ENCODE results near the gene LSS. TPM values are rescaled to one million over a fixed set of nuclear protein-coding genes. Genes with fewer than 3 reads are reported as not detected.
"Not testable (repeated sequence)": the region's sequence is repeated elsewhere in the genome, so short reads cannot be mapped to it uniquely, and the experiment has no call there.

LSS gene
- total RNA-seq, 1 donor from 2014 or later = 43.7 TPM

DNA sequence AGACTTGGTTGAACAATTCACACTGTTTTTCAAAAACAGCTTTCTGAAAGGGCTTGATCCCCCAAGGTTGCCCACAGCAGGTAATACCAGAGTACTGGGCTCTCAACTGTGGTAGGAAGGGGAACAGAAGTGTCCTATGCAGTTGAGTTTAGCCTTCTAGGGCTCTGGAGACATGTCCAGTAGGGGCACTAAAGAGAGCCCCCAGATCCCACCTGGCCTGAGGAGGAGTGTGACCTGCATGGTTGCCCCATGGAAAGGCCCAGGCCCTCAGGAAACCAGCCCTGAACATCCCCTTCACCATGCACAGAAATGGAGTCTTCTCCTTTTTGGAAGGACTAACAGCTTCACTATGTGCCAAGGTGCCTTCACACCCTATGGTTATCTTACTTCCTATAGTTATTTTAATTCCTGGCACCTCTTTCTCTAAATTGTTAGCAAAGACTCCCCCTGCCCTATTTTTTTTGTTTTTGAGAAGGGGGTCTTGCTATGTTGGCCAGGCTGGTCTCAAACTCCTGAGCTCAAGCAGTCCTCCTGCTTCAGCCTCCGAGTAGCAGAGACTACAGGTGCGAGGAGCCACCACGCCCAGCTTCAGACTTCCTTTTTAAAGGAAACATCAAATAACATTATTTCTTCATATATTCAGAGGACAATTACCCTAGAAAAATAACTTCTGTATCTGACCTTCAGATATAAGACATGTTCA is 16.8 kb upstream of the LSS start:
- TF ChIP-seq, protein P1, sequence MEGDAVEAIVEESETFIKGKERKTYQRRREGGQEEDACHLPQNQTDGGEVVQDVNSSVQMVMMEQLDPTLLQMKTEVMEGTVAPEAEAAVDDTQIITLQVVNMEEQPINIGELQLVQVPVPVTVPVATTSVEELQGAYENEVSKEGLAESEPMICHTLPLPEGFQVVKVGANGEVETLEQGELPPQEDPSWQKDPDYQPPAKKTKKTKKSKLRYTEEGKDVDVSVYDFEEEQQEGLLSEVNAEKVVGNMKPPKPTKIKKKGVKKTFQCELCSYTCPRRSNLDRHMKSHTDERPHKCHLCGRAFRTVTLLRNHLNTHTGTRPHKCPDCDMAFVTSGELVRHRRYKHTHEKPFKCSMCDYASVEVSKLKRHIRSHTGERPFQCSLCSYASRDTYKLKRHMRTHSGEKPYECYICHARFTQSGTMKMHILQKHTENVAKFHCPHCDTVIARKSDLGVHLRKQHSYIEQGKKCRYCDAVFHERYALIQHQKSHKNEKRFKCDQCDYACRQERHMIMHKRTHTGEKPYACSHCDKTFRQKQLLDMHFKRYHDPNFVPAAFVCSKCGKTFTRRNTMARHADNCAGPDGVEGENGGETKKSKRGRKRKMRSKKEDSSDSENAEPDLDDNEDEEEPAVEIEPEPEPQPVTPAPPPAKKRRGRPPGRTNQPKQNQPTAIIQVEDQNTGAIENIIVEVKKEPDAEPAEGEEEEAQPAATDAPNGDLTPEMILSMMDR (IDR thresholded peaks at IDR 0.05; ENCODE audit: insufficient read depth, low read length, severe bottlenecking) = no peak
- H3K27me3 ChIP-seq (ENCODE audit: control insufficient read depth, insufficient read depth, low read length) = no peaks in the 10 kb centered on the region
- DNase-seq (ENCODE audit: low read depth) (no peak), FAIRE-seq (no peak)
- H3K36me3 ChIP-seq (ENCODE audit: control insufficient read depth, insufficient read depth, low read length) = peaks cover 32% of the 10 kb centered on the region
- no peak overlapping the region for H3K4me3 ChIP-seq (ENCODE audit: low read depth, low read length)

DNA sequence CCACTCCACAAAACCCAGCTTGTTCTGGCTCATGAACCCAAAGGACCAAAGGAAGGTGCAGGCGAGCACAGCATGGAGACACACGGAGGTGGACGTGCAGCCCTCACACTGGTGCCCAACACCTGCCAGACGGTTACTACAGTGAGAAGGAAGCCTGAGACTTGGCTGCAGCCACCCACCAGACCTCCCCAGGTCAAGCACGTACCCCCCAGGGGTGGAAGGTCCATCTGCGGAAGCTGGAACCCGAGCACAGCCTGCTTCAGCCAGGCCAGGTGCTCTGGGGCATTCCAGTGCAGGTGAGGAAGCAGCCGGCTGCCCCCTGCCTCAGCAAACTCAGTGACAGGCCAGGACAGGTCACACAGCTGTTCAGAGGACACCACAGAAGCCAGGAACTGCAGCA is 16.0 kb upstream of the LSS start:
- TF ChIP-seq, protein P1 (IDR thresholded peaks at IDR 0.05; ENCODE audit: insufficient read depth, low read length, severe bottlenecking) = no peak
- no peak for FAIRE-seq
- H3K4me3 ChIP-seq (ENCODE audit: low read depth, low read length) = no peak overlapping the region
- peaks cover 32% of the 10 kb centered on the region for H3K36me3 ChIP-seq (ENCODE audit: control insufficient read depth, insufficient read depth, low read length)
- H3K27me3 ChIP-seq (ENCODE audit: control insufficient read depth, insufficient read depth, low read length) = no peaks in the 10 kb centered on the region
- no peak for DNase-seq (ENCODE audit: low read depth)

DNA sequence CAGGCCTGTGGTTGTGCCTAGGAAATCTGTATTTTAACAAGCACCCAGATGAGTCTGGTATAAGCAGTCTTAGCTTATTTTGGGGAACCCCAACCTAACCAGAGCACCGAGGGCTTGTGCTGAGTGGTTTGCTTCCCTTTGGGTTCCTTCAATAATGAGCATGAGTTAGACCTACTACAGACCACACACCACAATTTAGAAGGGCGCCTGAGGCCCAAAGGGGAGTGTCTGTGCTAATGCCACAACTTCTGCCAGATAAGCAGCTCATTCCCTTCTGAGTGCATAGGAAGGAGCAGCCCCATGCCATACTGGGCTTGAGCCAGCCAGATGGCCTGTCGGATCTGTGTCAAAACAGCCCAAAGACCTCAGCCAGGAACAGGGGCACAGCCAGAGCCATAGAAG is 15.4 kb upstream of the LSS start:
- H3K36me3 ChIP-seq (ENCODE audit: control insufficient read depth, insufficient read depth, low read length) = peaks cover 35% of the 10 kb centered on the region
- TF ChIP-seq, protein P1 (IDR thresholded peaks at IDR 0.05; ENCODE audit: insufficient read depth, low read length, severe bottlenecking) = no peak

DNA sequence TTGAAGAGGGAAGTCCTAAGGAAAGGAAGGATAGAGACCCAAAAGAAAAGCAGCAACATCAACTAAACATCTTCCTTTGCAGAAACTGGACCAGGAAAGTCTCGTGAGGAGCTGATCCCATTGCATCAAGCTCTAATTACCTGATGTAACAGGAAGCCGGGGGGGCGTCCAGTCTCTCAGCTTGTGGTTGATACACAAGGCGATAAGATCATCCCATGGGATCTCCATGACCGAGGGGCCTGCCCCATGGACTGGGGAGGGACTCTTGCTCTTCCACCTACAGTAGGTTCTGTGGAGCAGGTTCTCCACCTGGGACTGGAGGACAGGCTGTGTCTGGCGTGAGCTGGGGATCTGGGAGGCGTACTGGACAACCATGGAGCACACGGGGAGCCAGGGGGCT is 14.8 kb upstream of the LSS start:
- Histone ChIP-seq H3K36me3 (ENCODE audit: control insufficient read depth, insufficient read depth, low read length) (peaks cover 36% of the 10 kb centered on the region), H3K27me3 (ENCODE audit: control insufficient read depth, insufficient read depth, low read length) (no peaks in the 10 kb centered on the region), H3K4me3 (ENCODE audit: low read depth, low read length) (no peak overlapping the region)
- TF ChIP-seq, protein P1 (IDR thresholded peaks at IDR 0.05; ENCODE audit: insufficient read depth, low read length, severe bottlenecking) = no peak
- DNase-seq (ENCODE audit: low read depth) (no peak), FAIRE-seq (no peak)

More for the DNA sequence above, 15.4 kb upstream of the LSS start:
- FAIRE-seq (no peak), DNase-seq (ENCODE audit: low read depth) (no peak)
- no peak overlapping the region for H3K4me3 ChIP-seq (ENCODE audit: low read depth, low read length)
- no peaks in the 10 kb centered on the region for H3K27me3 ChIP-seq (ENCODE audit: control insufficient read depth, insufficient read depth, low read length)

DNA sequence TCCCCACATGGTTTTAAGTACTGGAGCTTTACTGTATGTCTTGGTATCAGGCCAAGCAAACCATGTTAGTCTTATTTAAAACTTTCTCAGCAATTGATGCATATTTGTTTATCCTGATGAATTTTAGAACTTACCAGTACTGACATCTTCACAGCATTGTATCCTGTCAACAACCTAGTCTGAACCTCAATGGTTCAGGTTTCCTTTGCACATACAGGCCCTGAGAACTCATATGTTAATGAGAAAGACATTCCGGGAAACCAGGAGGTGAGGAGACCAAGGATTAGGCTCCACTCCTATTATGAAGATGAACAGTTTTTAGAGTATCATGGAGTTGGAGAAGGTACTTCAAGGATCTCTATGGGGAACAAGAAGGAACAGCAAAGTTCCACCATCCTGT is 13.0 kb upstream of the LSS start:
- not testable (repeated sequence) for H3K4me3 ChIP-seq (ENCODE audit: low read depth, low read length); FAIRE-seq; DNase-seq (ENCODE audit: low read depth); H3K27me3 ChIP-seq (ENCODE audit: control insufficient read depth, insufficient read depth, low read length)
- peaks cover 29% of the 10 kb centered on the region for H3K36me3 ChIP-seq (ENCODE audit: control insufficient read depth, insufficient read depth, low read length)

- FAIRE-seq = no peak
- Histone ChIP-seq H3K27me3 (ENCODE audit: control insufficient read depth, insufficient read depth, low read length) (no peaks in the 10 kb centered on the region), H3K4me3 (ENCODE audit: low read depth, low read length) (no peak overlapping the region), H3K36me3 (ENCODE audit: control insufficient read depth, insufficient read depth, low read length) (peaks cover 29% of the 10 kb centered on the region)
- no peak for DNase-seq (ENCODE audit: low read depth)
- TF ChIP-seq, protein P1 (IDR thresholded peaks at IDR 0.05; ENCODE audit: insufficient read depth, low read length, severe bottlenecking) = no peak
Measured at GRCh38 chr21:46239817-46240325, 11.3 kb upstream of the LSS start.
